IMR-90 (cell line): ENCODE measurements around the gene ZNF354B. TPM values are rescaled to one million over a fixed set of nuclear protein-coding genes. Genes with fewer than 3 reads are reported as not detected.
A peak's percentile ranks its signal among the peaks of the same experiment; 100 is the strongest.
"Not testable (repeated sequence)": the region's sequence is repeated elsewhere in the genome, so short reads cannot be mapped to it uniquely, and the experiment has no call there.

Source experiments
- ATAC-seq: fragments of 200-7000 bp; cut with Tn5 transposase; 2 replicates; pipeline ENCODE4 v1.9.1; 2020; ENCODE audit warnings: low read depth, mild to moderate bottlenecking, moderate library complexity
- BruUV-seq: library from RNA; stranded (reverse); fragments of 400-500 nt; replicated peaks from 2 replicates; lab custom pipeline; 2021; lab: Mats Ljungman, UMichigan
- CTCF ChIA-PET: fragments of 300-600 bp; formaldehyde crosslinking; extraction: SDS; loops from one replicate; lab custom pipeline; 2021; ENCODE audit warnings: antibody characterized with exemption; lab: Yijun Ruan, JAX
- POLR2A ChIA-PET: fragments of 300-600 bp; sonication (Branson Sonifier 250); formaldehyde crosslinking; loops from one replicate; lab custom pipeline; 2022; ENCODE audit warnings: antibody characterized with exemption; ENCODE audit not compliant: unreplicated experiment; lab: Charles Lee
- DNase-seq: peaks from one replicate; pipeline ENCODE4 v3.0.0; 2013
- H2AFZ ChIP-seq: replicated peaks from 2 replicates; pipeline ENCODE3; 2013; ENCODE audit warnings: low read length, mild to moderate bottlenecking; ENCODE audit not compliant: poor library complexity
- H2AK5ac ChIP-seq: 2 replicates; pipeline ENCODE4 v1.6.1; 2013; ENCODE audit warnings: low read depth, low read length, inconsistent platforms
- H2AK9ac ChIP-seq: replicated peaks from 2 replicates; pipeline ENCODE3; 2013; ENCODE audit warnings: mild to moderate bottlenecking, low read depth, low read length, moderate library complexity; ENCODE audit not compliant: poor library complexity
- H2BK120ac ChIP-seq: 2 replicates; pipeline ENCODE4 v1.6.1; 2013; ENCODE audit warnings: low read depth, low read length, inconsistent platforms
- H2BK15ac ChIP-seq: 3 replicates; pipeline ENCODE4 v1.6.1; 2013; ENCODE audit warnings: low read depth, low read length, inconsistent platforms
- H2BK20ac ChIP-seq: 2 replicates; pipeline ENCODE4 v1.6.1; 2013; ENCODE audit warnings: low read depth, mild to moderate bottlenecking, inconsistent platforms, low read length, moderate library complexity
- H2BK5ac ChIP-seq: 2 replicates; pipeline ENCODE4 v1.6.1; 2013; ENCODE audit warnings: mild to moderate bottlenecking, low read depth, low read length, inconsistent platforms; ENCODE audit not compliant: poor library complexity, severe bottlenecking
- H3K14ac ChIP-seq: replicated peaks from 2 replicates; pipeline ENCODE4 v1.6.1; 2013; ENCODE audit warnings: low read depth, low read length, inconsistent platforms
- H3K18ac ChIP-seq: 2 replicates; pipeline ENCODE4 v1.6.1; 2013; ENCODE audit warnings: low read depth, low read length, control low read depth
- H3K23ac ChIP-seq: 2 replicates; pipeline ENCODE4 v1.6.1; 2013; ENCODE audit warnings: low read depth, low read length, inconsistent platforms
- H3K27ac ChIP-seq: 2 replicates; pipeline ENCODE4 v1.5.1; 2013; ENCODE audit warnings: mild to moderate bottlenecking, control low read depth, low read length; ENCODE audit not compliant: insufficient read depth
- H3K27me3 ChIP-seq: 2 replicates; pipeline ENCODE4 v1.6.1; 2013; ENCODE audit warnings: low read length; ENCODE audit not compliant: control insufficient read depth, insufficient read depth
- H3K36me3 ChIP-seq: 2 replicates; pipeline ENCODE4 v1.6.1; 2013; ENCODE audit warnings: low read length, mixed read lengths; ENCODE audit not compliant: control insufficient read depth, insufficient read depth
- H3K4ac ChIP-seq: 2 replicates; pipeline ENCODE4 v1.6.1; 2013; ENCODE audit warnings: low read depth, low read length, inconsistent platforms
- H3K4me1 ChIP-seq: 2 replicates; pipeline ENCODE4 v1.6.1; 2013; ENCODE audit warnings: low read length, mixed read lengths; ENCODE audit not compliant: control insufficient read depth, insufficient read depth
- H3K4me2 ChIP-seq: 2 replicates; pipeline ENCODE4 v1.6.1; 2013; ENCODE audit warnings: low read depth, mild to moderate bottlenecking, control low read depth, low read length, moderate library complexity
- H3K4me3 ChIP-seq: 2 replicates; pipeline ENCODE4 v1.5.1; 2013; ENCODE audit warnings: low read depth, mild to moderate bottlenecking, control low read depth, low read length, moderate library complexity; ENCODE audit not compliant: insufficient read depth
- H3K56ac ChIP-seq: 2 replicates; pipeline ENCODE4 v1.6.1; 2013; ENCODE audit warnings: low read length, inconsistent platforms; ENCODE audit not compliant: insufficient read depth; ENCODE audit errors: extremely low read depth
- H3K79me1 ChIP-seq, 2 experiments: 2 replicates each; pipeline ENCODE4 v1.6.1; 2013; ENCODE audit warnings: low read length in 2 of 2, inconsistent platforms in 1 of 2, low read depth in 1 of 2
- H3K9ac ChIP-seq: 2 replicates; pipeline ENCODE4 v1.6.1; 2013; ENCODE audit warnings: low read depth, low read length, control low read depth
- H3K9me1 ChIP-seq: 2 replicates; pipeline ENCODE4 v1.6.1; 2013; ENCODE audit warnings: low read length, inconsistent platforms; ENCODE audit not compliant: insufficient read depth
- H3K9me3 ChIP-seq: 2 replicates; pipeline ENCODE4 v1.6.1; 2013; ENCODE audit warnings: low read length; ENCODE audit not compliant: control insufficient read depth, insufficient read depth
- H4K20me1 ChIP-seq: 2 replicates; pipeline ENCODE4 v1.6.1; 2013; ENCODE audit warnings: low read length, inconsistent platforms; ENCODE audit not compliant: insufficient read depth
- H4K5ac ChIP-seq: 2 replicates; pipeline ENCODE4 v1.6.1; 2013; ENCODE audit warnings: mild to moderate bottlenecking, low read depth, low read length, control low read depth
- H4K8ac ChIP-seq, 2 experiments: 2 replicates each; pipeline ENCODE4 v1.6.1; 2013; ENCODE audit warnings: low read depth in 2 of 2, low read length in 2 of 2, control low read depth in 1 of 2, inconsistent platforms in 1 of 2
- H4K91ac ChIP-seq: 2 replicates; pipeline ENCODE4 v1.6.1; 2013; ENCODE audit warnings: low read depth, low read length, inconsistent platforms; ENCODE audit not compliant: insufficient read depth
- WGBS, 2 experiments: methylation state at CpG; one replicate each; pipeline versions ENCODE4 v1.1.5 to v1.1.7; 2013; ENCODE audit warnings: missing lambda C conversion rate in 2 of 2; ENCODE audit not compliant: insufficient read length in 1 of 2; ENCODE audit errors: extremely low coverage in 2 of 2; 5-methylcytosine and 5-hydroxymethylcytosine counted together
- dilution Hi-C: fragments of 300-500 bp; cut with HindIII; formaldehyde crosslinking; loops from one replicate; pipeline ENCODE4 v1.14.3; 2018; ENCODE audit warnings: low sequenced_read_pairs; ENCODE audit not compliant: unreplicated experiment
- in situ Hi-C: fragments of 300-500 bp; cut with MboI; formaldehyde crosslinking; loops from 3 replicates; pipeline ENCODE4 v1.14.3; 2019; ENCODE audit warnings: low sequenced_read_pairs, inconsistent platforms, mixed read lengths
- intact Hi-C: fragments of 100-400 bp; cut with micrococcal nuclease; formaldehyde crosslinking; loops from 2 replicates; pipeline ENCODE4 v1.10.0; 2022
- polyA plus RNA-seq, 3 experiments: library from polyadenylated mRNA; depleted of rRNA; stranded (reverse); fragments of >200 nt; gene quantifications; 2 replicates each; pipeline ENCODE4 v1.2.3, GENCODE V29; 2012; ENCODE audit warnings: low replicate concordance in 1 of 3
- total RNA-seq: library from RNA; depleted of rRNA; stranded (reverse); fragments of >200 nt; gene quantifications from 2 replicates; pipeline ENCODE4 v1.2.3, GENCODE V29; 2012

ZNF354B gene
- total and polyA plus RNA-seq, 2 of the 4 experiments (the other 2 are of a cell fraction): 5.0 to 6.7 TPM

DNA sequence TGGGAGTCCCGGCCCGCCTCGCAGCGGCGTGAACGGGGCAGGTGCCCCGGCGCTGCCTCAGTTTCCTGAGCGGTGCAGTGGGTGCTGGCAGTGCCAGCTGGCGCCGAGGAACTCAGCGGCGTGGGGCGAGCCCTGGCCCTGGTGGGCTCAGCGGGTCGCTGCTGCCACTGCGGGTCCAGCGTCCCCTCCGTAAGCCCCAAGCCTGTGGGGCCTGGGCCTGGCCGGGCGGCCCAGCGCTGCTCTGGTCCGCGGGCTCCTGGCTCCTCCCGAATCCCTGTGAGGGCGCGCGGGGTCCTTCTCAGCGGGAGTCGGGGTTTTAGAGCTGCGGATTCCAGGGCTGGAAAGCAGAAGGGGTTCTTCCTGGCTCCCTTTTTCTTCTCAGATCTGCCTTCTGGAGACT, 862 bp downstream of the ZNF354B start:
- in situ Hi-C loops: not testable (repeated sequence)

More for the DNA sequence above, 862 bp downstream of the ZNF354B start:
- H3K23ac ChIP-seq, H3K14ac ChIP-seq, BruUV-seq, H4K91ac ChIP-seq, intact Hi-C loops, H2BK15ac ChIP-seq, H3K27me3 ChIP-seq, H4K20me1 ChIP-seq, H3K56ac ChIP-seq, H3K4ac ChIP-seq, H2BK5ac ChIP-seq, H2AK5ac ChIP-seq, H2BK20ac ChIP-seq, H3K18ac ChIP-seq, H3K4me1 ChIP-seq, H3K9me1 ChIP-seq, H2AK9ac ChIP-seq, CTCF ChIA-PET, H3K4me2 ChIP-seq, H2BK120ac ChIP-seq, POLR2A ChIA-PET, DNase-seq, H4K8ac ChIP-seq, H4K5ac ChIP-seq, H3K27ac ChIP-seq, H3K9ac ChIP-seq, H3K9me3 ChIP-seq: not testable (repeated sequence)
- H3K4me3 ChIP-seq: peak overlapping the region; percentile 73
- peak overlapping the region; percentile 96 for H2AFZ ChIP-seq
- peaks cover 10 to 19% of the 10 kb centered on the region in 2 experiments for H3K79me1 ChIP-seq
- H3K36me3 ChIP-seq: peaks cover 17% of the 10 kb centered on the region
- WGBS, 2 experiments: no CpG with 5 or more reads among the region's 31 CpGs
- peak; percentile 25 for ATAC-seq
- dilution Hi-C loops: loop anchor here (10.0 kb wide), 1 partner anchor 136 kb away; no protein-coding TSS in a partner anchor
